A549 treated with CpdA at 1 μM for 4 hours (cell line): ENCODE measurements around the gene ZAR1. TPM values are rescaled to one million over a fixed set of nuclear protein-coding genes. Genes with fewer than 3 reads are reported as not detected.

ENCODE experiments used
- total RNA-seq: library from RNA; stranded (reverse); fragments of 200-300 nt; extraction: Qiagen RNA extraction; gene quantifications from 5 replicates; pipeline ENCODE4 v1.2.3, GENCODE V29; 2022; ENCODE audit warnings: low read depth

Gene ZAR1, protein sequence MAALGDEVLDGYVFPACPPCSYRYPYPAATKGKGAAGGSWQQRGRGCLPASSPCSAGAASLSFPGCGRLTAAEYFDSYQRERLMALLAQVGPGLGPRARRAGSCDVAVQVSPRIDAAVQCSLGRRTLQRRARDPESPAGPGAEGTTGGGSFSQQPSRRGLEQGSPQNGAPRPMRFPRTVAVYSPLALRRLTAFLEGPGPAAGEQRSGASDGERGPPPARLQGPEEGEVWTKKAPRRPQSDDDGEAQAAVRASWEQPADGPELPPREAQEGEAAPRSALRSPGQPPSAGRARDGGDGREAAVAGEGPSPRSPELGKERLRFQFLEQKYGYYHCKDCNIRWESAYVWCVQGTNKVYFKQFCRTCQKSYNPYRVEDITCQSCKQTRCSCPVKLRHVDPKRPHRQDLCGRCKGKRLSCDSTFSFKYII
- total RNA-seq = 0.09 to 0.10 TPM in 2 of 5 replicates, not detected in the others

DNA sequence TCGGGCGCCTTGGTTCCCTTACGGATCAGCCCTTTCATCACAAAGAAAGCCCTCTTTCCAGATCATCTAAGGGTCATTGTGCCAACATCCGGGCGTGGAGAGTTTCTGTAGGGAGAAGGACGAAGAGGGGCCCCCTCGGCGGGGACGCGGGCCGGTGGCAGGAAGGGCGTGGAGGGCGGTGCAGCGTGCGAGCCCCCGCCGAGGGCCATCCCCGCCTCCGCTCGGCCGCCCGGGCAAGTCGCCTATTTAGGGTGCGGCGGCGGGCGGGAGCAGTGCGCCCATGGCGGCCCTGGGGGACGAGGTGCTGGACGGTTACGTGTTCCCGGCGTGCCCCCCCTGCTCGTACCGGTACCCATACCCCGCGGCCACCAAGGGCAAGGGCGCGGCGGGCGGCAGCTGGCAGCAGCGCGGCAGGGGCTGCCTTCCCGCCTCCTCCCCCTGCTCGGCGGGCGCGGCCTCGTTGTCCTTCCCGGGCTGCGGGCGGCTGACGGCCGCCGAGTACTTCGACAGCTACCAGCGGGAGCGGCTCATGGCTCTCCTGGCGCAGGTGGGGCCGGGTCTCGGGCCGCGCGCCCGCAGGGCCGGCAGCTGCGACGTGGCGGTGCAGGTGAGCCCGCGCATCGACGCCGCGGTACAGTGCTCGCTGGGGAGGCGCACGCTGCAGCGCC is at the start of gene ZAR1:
ZAR1 (plus strand) TSS at position 241 of the 668 bp plus-strand sequence; CDS start at position 281, 40 bp downstream.

GRCh38 chr4:48483006-48483776 is 6.9 kb upstream of the ZAR1 start, which contains the start of gene SLC10A4:
Gene SLC10A4 (plus strand): TSS chr4:48483343. CDS start chr4:48483562, 219 bp downstream.

Other genes with a start within 250 kb of the ZAR1 start
- 1.1 to 1.8 TPM (median 1.7 TPM) in 5 replicates for gene TEC, start 220.4 kb upstream of the ZAR1 start, total RNA-seq
- gene SLAIN2, start 148.7 kb upstream of the ZAR1 start, total RNA-seq = 15.3 to 21.1 TPM (median 18.4 TPM) in 5 replicates
- 5.4 to 8.0 TPM (median 7.7 TPM) in 5 replicates for gene SLC10A4, start 6.9 kb upstream of the ZAR1 start, total RNA-seq